D341Med (cell line): ENCODE measurements around the gene TKT.

ENCODE experiments used
- DNase-seq: peaks from one replicate; pipeline ENCODE4 v3.0.0; 2012; ENCODE audit warnings: low spot score

The TKT gene

GRCh38 chr3:53240989-53241972 is 14.5 kb downstream of the TKT start:
- DNase-seq, result no peak

- DNase-seq, result no peak
Observed at GRCh38 chr3:53239800-53240199, 16.0 kb downstream of the TKT start.

GRCh38 chr3:53238886-53239285 is 16.9 kb downstream of the TKT start:
- no peak for DNase-seq

GRCh38 chr3:53238051-53238850 is 17.6 kb downstream of the TKT start:
- DNase-seq, result no peak

- peak; percentile 44 for DNase-seq
Observed at GRCh38 chr3:53236112-53236841, 19.5 kb downstream of the TKT start.

- DNase-seq, result peak; percentile 12
Observed at GRCh38 chr3:53235545-53235944, 20.3 kb downstream of the TKT start.

- DNase-seq, result peak; percentile 15
Observed at GRCh38 chr3:53234841-53235232, 21.0 kb downstream of the TKT start.

- DNase-seq, result peak; percentile 23
Observed at GRCh38 chr3:53234130-53234840, 21.5 kb downstream of the TKT start.

- DNase-seq, result peak; percentile 22
Observed at GRCh38 chr3:53232641-53233377, 23.0 kb downstream of the TKT start.

GRCh38 chr3:53231532-53232511 is 24.0 kb downstream of the TKT start:
- DNase-seq, result peak; percentile 56

GRCh38 chr3:53230789-53231188 is 25.0 kb downstream of the TKT start:
- DNase-seq, result peak; percentile 22

GRCh38 chr3:53230041-53230621 is 25.7 kb downstream of the TKT start:
- peak; percentile 46 for DNase-seq

GRCh38 chr3:53229606-53230005 is 26.2 kb downstream of the TKT start:
- peak; percentile 19 for DNase-seq

GRCh38 chr3:53229171-53229570 is 26.7 kb downstream of the TKT start:
- peak; percentile 22 for DNase-seq

GRCh38 chr3:53227993-53228885 is 27.6 kb downstream of the TKT start:
- peak; percentile 20 for DNase-seq

GRCh38 chr3:53226841-53227407 is 28.9 kb downstream of the TKT start:
- DNase-seq, result peak; percentile 22

GRCh38 chr3:53226142-53226840 is 29.5 kb downstream of the TKT start:
- no peak for DNase-seq
